Neural progenitor cell (in vitro differentiated cells): Measurements from ENCODE around the gene EPHA2. TPM values are rescaled to one million over a fixed set of nuclear protein-coding genes. Genes with fewer than 3 reads are reported as not detected.
"Not testable (repeated sequence)": the region's sequence is repeated elsewhere in the genome, so short reads cannot be mapped to it uniquely, and the experiment has no call there.

Source experiments
- DNase-seq: peaks from one replicate; pipeline ENCODE4 v3.0.0-alpha.2; 2016; ENCODE audit warnings: low spot score
- H2AFZ ChIP-seq: fragments of 200-600 bp; sonication (generic); replicated peaks from 2 replicates; pipeline ENCODE4 v1.6.1; 2016; ENCODE audit warnings: antibody characterized with exemption
- H3F3A ChIP-seq: fragments of 200-600 bp; sonication (generic); 2 replicates; pipeline ENCODE4 v1.6.1; 2016; ENCODE audit warnings: antibody characterized with exemption, low read depth
- H3K27ac ChIP-seq: fragments of 200-600 bp; sonication (generic); 2 replicates; pipeline ENCODE4 v1.5.1; 2016; ENCODE audit warnings: mild to moderate bottlenecking
- H3K27me3 ChIP-seq: fragments of 200-600 bp; sonication (generic); 2 replicates; pipeline ENCODE4 v1.6.1; 2016; ENCODE audit warnings: mild to moderate bottlenecking, moderate library complexity
- H3K36me3 ChIP-seq: fragments of 200-600 bp; sonication (generic); 2 replicates; pipeline ENCODE4 v1.5.1; 2016
- H3K4me1 ChIP-seq: fragments of 200-600 bp; sonication (generic); 2 replicates; pipeline ENCODE4 v1.6.1; 2016; ENCODE audit warnings: mixed run types
- H3K4me2 ChIP-seq: fragments of 200-600 bp; sonication (generic); 2 replicates; pipeline ENCODE4 v1.6.1; 2016
- H3K4me3 ChIP-seq: fragments of 200-600 bp; sonication (generic); 2 replicates; pipeline ENCODE4 v1.5.1; 2016
- H3K79me2 ChIP-seq: fragments of 200-600 bp; sonication (generic); 2 replicates; pipeline ENCODE4 v1.6.1; 2016; ENCODE audit warnings: low read depth
- H3K9ac ChIP-seq: fragments of 200-600 bp; sonication (generic); 2 replicates; pipeline ENCODE4 v1.6.1; 2016
- H3K9me3 ChIP-seq: fragments of 200-600 bp; sonication (generic); 2 replicates; pipeline ENCODE4 v1.5.1; 2016; ENCODE audit warnings: low read depth
- H4K20me1 ChIP-seq: fragments of 200-600 bp; sonication (generic); 2 replicates; pipeline ENCODE4 v1.6.1; 2016; ENCODE audit warnings: low read depth
- H3K27ac Mint-ChIP-seq: 3 replicates; pipeline ENCODE4 v1.8.0; 2021; ENCODE audit warnings: mixed read lengths
- H3K27me3 Mint-ChIP-seq: 2 replicates; pipeline ENCODE4 v1.8.0; 2022; ENCODE audit warnings: low read depth, mild to moderate bottlenecking, inconsistent platforms, moderate library complexity, mixed read lengths; ENCODE audit not compliant: insufficient read depth
- H3K36me3 Mint-ChIP-seq: 3 replicates; pipeline ENCODE4 v1.8.0; 2021; ENCODE audit warnings: mixed read lengths
- H3K4me1 Mint-ChIP-seq: 3 replicates; pipeline ENCODE4 v1.8.0; 2021; ENCODE audit warnings: mixed read lengths
- H3K4me3 Mint-ChIP-seq: 3 replicates; pipeline ENCODE4 v1.8.0; 2021; ENCODE audit warnings: mild to moderate bottlenecking, moderate library complexity, mixed read lengths
- H3K9me3 Mint-ChIP-seq: 3 replicates; pipeline ENCODE4 v1.8.0; 2020; ENCODE audit warnings: mixed read lengths
- CTCF ChIP-seq: fragments of 200-600 bp; sonication (generic); IDR thresholded peaks from 2 replicates; pipeline ENCODE4 v1.5.1; 2017; ENCODE audit warnings: antibody characterized with exemption, mild to moderate bottlenecking
- EZH2 ChIP-seq: fragments of 200-600 bp; sonication (generic); IDR thresholded peaks from 2 replicates; pipeline ENCODE4 v1.6.1; 2017; ENCODE audit warnings: antibody characterized with exemption, mild to moderate bottlenecking, moderate library complexity
- EZH2phosphoT487 ChIP-seq: fragments of 200-600 bp; sonication (generic); IDR thresholded peaks from 2 replicates; pipeline ENCODE4 v1.6.1; 2017; ENCODE audit warnings: antibody characterized with exemption
- total RNA-seq: library from RNA; depleted of rRNA; stranded (reverse); fragments of >200 nt; gene quantifications from 2 replicates; pipeline ENCODE4 v1.2.3, GENCODE V29; 2015; ENCODE audit warnings: low replicate concordance

Gene EPHA2
- total RNA-seq, 1 donor from 2014 or later, result 14.9 TPM

- no peak overlapping the region for H3K4me2 ChIP-seq
- DNase-seq, result no peak
- peaks cover 29% of the 10 kb centered on the region for H3F3A ChIP-seq
- no peak overlapping the region for H3K9ac ChIP-seq
- no peaks in the 10 kb centered on the region for H3K36me3 Mint-ChIP-seq
- no peak overlapping the region for H2AFZ ChIP-seq
- H3K9me3 ChIP-seq, result no peaks in the 10 kb centered on the region
- peaks cover 6% of the 10 kb centered on the region for H3K27me3 Mint-ChIP-seq
- no peaks in the 10 kb centered on the region for H4K20me1 ChIP-seq
- H3K4me3 Mint-ChIP-seq, result no peak overlapping the region
- H3K27ac Mint-ChIP-seq, result peak overlapping the region; percentile 88
- no peak overlapping the region for H3K4me3 ChIP-seq
- H3K9me3 Mint-ChIP-seq, result no peaks in the 10 kb centered on the region
- TF ChIP-seq EZH2 (no peak), CTCF (no peak), EZH2phosphoT487 (no peak)
- peaks cover 51% of the 10 kb centered on the region for H3K4me1 Mint-ChIP-seq
- H3K27me3 ChIP-seq, result no peaks in the 10 kb centered on the region
- H3K27ac ChIP-seq, result no peak overlapping the region
- no peaks in the 10 kb centered on the region for H3K79me2 ChIP-seq
- peaks cover 46% of the 10 kb centered on the region for H3K4me1 ChIP-seq
- H3K36me3 ChIP-seq, result no peaks in the 10 kb centered on the region
Measured at GRCh38 chr1:16171314-16172151, 15.7 kb upstream of the EPHA2 start.

- Mint-ChIP-seq H3K36me3 (no peaks in the 10 kb centered on the region), H3K9me3 (no peaks in the 10 kb centered on the region), H3K27me3 (peaks cover 7% of the 10 kb centered on the region), H3K4me1 (peaks cover 53% of the 10 kb centered on the region), H3K4me3 (no peak overlapping the region), H3K27ac (peak overlapping the region; percentile 74)
- H3F3A ChIP-seq, result peaks cover 19% of the 10 kb centered on the region
- no peak overlapping the region for H3K27ac ChIP-seq
- no peak overlapping the region for H3K9ac ChIP-seq
- H4K20me1 ChIP-seq, result no peaks in the 10 kb centered on the region
- H3K27me3 ChIP-seq, result no peaks in the 10 kb centered on the region
- H3K79me2 ChIP-seq, result no peaks in the 10 kb centered on the region
- H3K36me3 ChIP-seq, result no peaks in the 10 kb centered on the region
- H3K9me3 ChIP-seq, result no peaks in the 10 kb centered on the region
- H3K4me3 ChIP-seq, result no peak overlapping the region
- TF ChIP-seq EZH2 (no peak), EZH2phosphoT487 (no peak), CTCF (no peak)
- H3K4me1 ChIP-seq, result peaks cover 35% of the 10 kb centered on the region
- H2AFZ ChIP-seq, result no peak overlapping the region
- no peak overlapping the region for H3K4me2 ChIP-seq
- DNase-seq, result no peak
Measured at GRCh38 chr1:16170283-16170673, 14.4 kb upstream of the EPHA2 start.

- TF ChIP-seq CTCF, result no peak
- no peak for TF ChIP-seq EZH2phosphoT487
- TF ChIP-seq EZH2, result no peak
- no peak overlapping the region for H2AFZ ChIP-seq
Measured at GRCh38 chr1:16168622-16169360, 12.9 kb upstream of the EPHA2 start.

GRCh38 chr1:16168144-16168495, 12.3 kb upstream of the EPHA2 start:
- H3K27ac Mint-ChIP-seq, result peak overlapping the region; percentile 81
- not testable (repeated sequence) for DNase-seq, H3K27me3 ChIP-seq, H4K20me1 ChIP-seq, H3K36me3 ChIP-seq, H2AFZ ChIP-seq, H3K27ac ChIP-seq, H3K36me3 Mint-ChIP-seq, H3K9ac ChIP-seq, H3K9me3 Mint-ChIP-seq, H3K9me3 ChIP-seq, H3K79me2 ChIP-seq
- Histone ChIP-seq H3K4me1 (peaks cover 25% of the 10 kb centered on the region), H3F3A (peaks cover 12% of the 10 kb centered on the region), H3K4me2 (peak overlapping the region; percentile 92), H3K4me3 (peak overlapping the region; percentile 60)
- H3K4me3 Mint-ChIP-seq, result peak overlapping the region; percentile 84
- peaks cover 11% of the 10 kb centered on the region for H3K27me3 Mint-ChIP-seq
- H3K4me1 Mint-ChIP-seq, result peaks cover 56% of the 10 kb centered on the region

More at GRCh38 chr1:16168622-16169360, 12.9 kb upstream of the EPHA2 start:
- H3K36me3 Mint-ChIP-seq, result no peaks in the 10 kb centered on the region
- H3K9me3 ChIP-seq, result no peaks in the 10 kb centered on the region
- peak overlapping the region; percentile 84 for H3K4me3 Mint-ChIP-seq
- peak overlapping the region; percentile 81 for H3K27ac Mint-ChIP-seq
- no peaks in the 10 kb centered on the region for H3K27me3 ChIP-seq
- no peak overlapping the region for H3K4me3 ChIP-seq
- peaks cover 58% of the 10 kb centered on the region for H3K4me1 Mint-ChIP-seq
- no peak overlapping the region for H3K9ac ChIP-seq
- no peak for DNase-seq
- H4K20me1 ChIP-seq, result no peaks in the 10 kb centered on the region
- no peak overlapping the region for H3K27ac ChIP-seq
- H3K79me2 ChIP-seq, result no peaks in the 10 kb centered on the region
- H3F3A ChIP-seq, result peaks cover 6% of the 10 kb centered on the region
- peaks cover 30% of the 10 kb centered on the region for H3K4me1 ChIP-seq
- H3K9me3 Mint-ChIP-seq, result no peaks in the 10 kb centered on the region
- no peaks in the 10 kb centered on the region for H3K36me3 ChIP-seq
- H3K4me2 ChIP-seq, result no peak overlapping the region
- peaks cover 13% of the 10 kb centered on the region for H3K27me3 Mint-ChIP-seq
